ENCODE results near the gene HSPG2.

HSPG2 gene

GRCh38 chr1:21891621-21892479 is 45.3 kb downstream of the HSPG2 start:
- in situ Hi-C loops (cut with HindIII; ENCODE audit: low pct_ligation_motif_present, low pct_unique_long_range_greater_than_20kb, low sequenced_read_pairs): no loop called here
- no peak for DNase-seq

- no peak for DNase-seq
- in situ Hi-C loops (cut with HindIII; ENCODE audit: low pct_ligation_motif_present, low pct_unique_long_range_greater_than_20kb, low sequenced_read_pairs): no loop called here
Observed at GRCh38 chr1:21891081-21891480, 46.0 kb downstream of the HSPG2 start.

- no peak for DNase-seq
- in situ Hi-C loops (cut with HindIII; ENCODE audit: low pct_ligation_motif_present, low pct_unique_long_range_greater_than_20kb, low sequenced_read_pairs): no loop called here
Observed at GRCh38 chr1:21888500-21888899, 48.6 kb downstream of the HSPG2 start.

DNA sequence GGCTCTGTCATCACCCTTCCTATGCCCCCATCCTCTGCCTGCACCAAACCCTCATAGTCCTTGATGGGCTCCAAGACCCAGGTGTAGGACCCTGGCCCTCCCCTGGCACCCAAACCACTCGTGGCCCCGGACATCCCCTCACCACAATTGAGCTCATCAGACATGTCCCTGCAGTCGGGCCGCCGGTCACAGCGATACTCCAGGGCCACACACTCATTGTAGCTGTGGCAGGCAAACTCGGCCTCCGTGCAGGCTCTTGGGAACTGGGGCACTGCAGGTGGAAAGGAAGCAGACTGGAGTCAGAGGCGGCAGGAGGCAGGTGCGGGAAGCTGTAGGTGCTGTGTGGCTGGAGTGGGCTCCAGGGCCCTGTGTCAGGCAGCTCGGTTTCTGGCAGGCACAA is 49.3 kb downstream of the HSPG2 start:
- DNase-seq: no peak
- in situ Hi-C loops (cut with HindIII; ENCODE audit: low pct_ligation_motif_present, low pct_unique_long_range_greater_than_20kb, low sequenced_read_pairs): no loop called here

- in situ Hi-C loops (cut with HindIII; ENCODE audit: low pct_ligation_motif_present, low pct_unique_long_range_greater_than_20kb, low sequenced_read_pairs): no loop called here
- no peak for DNase-seq
Observed at GRCh38 chr1:21887216-21887736, 49.8 kb downstream of the HSPG2 start.

GRCh38 chr1:21886486-21887215 is 50.5 kb downstream of the HSPG2 start:
- DNase-seq: no peak
- in situ Hi-C loops (cut with HindIII; ENCODE audit: low pct_ligation_motif_present, low pct_unique_long_range_greater_than_20kb, low sequenced_read_pairs): no loop called here

DNA sequence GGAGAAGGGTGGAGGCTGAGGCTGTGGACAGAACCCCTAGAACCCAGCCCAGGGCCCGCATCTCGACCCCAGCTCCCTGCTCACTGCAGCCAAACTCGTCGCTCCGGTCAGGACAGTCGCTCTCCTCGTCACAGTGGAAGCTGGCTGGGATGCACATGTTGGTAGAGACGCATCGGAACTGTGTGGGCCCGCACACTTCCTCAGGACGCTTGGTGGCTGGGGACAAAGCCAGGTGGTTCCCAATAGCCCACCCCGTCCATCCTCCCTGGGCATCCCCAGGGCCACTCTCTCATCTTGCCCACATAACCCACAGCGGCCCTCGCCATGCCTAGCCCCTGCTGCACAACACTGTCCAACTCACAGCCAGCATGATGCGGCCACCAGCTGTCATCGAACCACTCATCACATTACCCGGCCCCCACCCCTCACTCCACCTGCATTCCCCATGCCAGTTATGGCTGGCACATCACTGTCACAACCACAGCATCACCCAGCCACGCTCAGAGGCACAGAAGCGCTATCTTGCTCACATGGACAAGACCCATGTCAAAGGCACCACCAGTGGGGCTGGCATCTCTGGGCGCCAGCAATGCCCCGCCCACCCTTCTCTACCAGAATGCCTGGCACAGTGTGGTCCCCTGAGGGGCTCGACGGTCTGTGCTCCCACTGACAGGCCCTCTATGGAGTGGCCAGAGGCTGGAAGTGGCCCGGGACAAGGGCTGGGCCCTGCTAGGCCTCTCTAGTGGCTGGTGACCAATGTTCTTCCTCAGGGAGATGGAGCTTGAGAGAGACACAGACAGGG is 51.7 kb downstream of the HSPG2 start:
- no peak for DNase-seq
- in situ Hi-C loops (cut with HindIII; ENCODE audit: low pct_ligation_motif_present, low pct_unique_long_range_greater_than_20kb, low sequenced_read_pairs): no loop called here

DNA sequence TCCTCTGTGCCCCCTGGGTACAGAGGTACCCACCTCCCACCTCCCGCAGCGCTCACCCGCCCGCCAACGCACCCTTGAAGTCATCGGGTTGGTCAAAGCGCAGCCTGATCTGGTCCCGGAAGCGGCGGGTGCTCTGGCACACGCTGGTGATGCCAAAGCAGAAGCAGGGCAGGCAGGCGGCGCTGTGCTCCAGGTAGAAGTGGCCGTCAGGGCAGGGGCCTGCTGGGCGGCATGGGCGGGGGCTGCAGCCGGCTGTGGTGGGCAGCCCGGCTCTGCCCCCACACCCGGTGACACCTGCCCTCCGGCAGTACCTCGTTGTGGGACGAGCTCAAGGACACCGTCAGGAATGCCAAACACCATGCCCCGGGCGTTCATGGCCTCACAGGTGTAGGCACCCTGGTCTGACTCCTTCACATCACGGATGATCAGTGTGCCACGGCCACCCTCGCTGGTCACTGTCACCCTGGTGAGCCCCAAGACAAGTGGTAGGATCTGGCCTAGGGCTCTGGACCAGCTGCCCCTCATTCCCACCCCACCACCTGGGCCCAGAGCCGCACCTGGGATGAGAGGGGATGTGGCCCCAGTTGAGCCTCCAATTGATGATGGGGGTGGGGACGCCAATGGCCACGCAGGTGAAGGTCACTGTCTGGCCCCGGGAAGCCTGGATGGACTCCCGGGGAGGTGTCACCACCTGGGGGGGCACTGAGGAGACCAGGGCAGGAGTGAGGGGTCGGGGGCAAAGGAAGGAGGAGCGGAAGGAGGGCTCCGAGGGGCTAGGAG is 52.5 kb downstream of the HSPG2 start:
- in situ Hi-C loops (cut with HindIII; ENCODE audit: low pct_ligation_motif_present, low pct_unique_long_range_greater_than_20kb, low sequenced_read_pairs): no loop called here

GRCh38 chr1:21882721-21883415 is 54.2 kb downstream of the HSPG2 start:
- DNase-seq: no peak
- in situ Hi-C loops (cut with HindIII; ENCODE audit: low pct_ligation_motif_present, low pct_unique_long_range_greater_than_20kb, low sequenced_read_pairs): no loop called here

More for the DNA sequence above, 52.5 kb downstream of the HSPG2 start:
- DNase-seq: no peak

DNA sequence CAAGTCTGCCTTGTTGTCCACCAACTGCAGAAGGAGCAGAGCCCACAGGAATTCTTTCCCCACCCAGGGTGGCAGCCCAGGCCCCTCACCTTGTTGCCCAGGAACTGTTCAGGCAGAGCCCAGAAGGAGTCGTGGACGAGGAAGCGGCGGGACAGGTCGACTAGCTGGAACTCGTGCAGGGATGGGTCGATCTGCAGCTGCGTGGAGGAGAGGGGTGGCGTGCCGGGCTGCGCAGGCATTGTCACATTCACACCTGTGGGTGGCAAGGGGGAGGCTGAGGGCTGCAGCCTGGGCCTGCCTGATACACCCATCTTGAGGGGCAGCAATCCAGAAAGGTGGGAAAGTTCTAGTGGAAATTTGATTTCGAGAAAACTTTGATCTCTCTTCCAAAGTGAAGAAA is 55.9 kb downstream of the HSPG2 start:
- in situ Hi-C loops (cut with HindIII; ENCODE audit: low pct_ligation_motif_present, low pct_unique_long_range_greater_than_20kb, low sequenced_read_pairs): no loop called here
- DNase-seq: no peak

GRCh38 chr1:21880619-21880970 is 56.5 kb downstream of the HSPG2 start:
- DNase-seq: no peak
- in situ Hi-C loops (cut with HindIII; ENCODE audit: low pct_ligation_motif_present, low pct_unique_long_range_greater_than_20kb, low sequenced_read_pairs): no loop called here

DNA sequence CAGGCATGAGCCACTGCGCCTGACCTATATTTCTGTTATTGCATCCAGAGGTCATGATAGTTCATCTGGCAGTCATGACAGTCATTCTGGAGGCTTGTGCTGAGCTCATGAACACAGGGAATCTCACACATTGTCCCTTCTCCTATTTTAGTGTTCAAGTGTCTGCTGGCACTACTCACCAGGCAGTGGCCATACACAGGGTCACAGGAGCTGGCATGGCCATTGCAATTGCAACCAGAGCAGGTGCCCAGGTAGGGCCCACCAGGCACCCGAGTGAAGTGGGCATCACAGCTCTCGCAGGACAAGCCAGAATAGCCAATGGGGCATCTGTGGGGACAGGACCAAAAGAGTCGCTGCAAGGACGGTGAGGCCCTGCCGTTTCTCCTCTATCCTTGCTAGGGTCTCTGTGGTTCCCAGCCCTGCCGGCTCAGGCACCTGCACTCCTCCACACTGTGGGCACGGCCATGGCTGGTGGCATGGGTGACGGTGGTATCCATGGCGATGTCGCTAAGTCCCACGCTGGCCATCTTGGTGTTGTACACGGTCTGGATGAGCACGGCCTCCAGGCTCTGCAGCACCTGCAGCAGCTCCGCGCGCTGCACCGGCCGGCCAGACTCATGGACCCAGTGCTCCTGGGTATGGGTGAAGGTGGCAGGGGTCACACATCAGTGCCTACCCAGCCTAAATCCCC is 57.0 kb downstream of the HSPG2 start:
- in situ Hi-C loops (cut with HindIII; ENCODE audit: low pct_ligation_motif_present, low pct_unique_long_range_greater_than_20kb, low sequenced_read_pairs): no loop called here
- no peak for DNase-seq

- in situ Hi-C loops (cut with HindIII; ENCODE audit: low pct_ligation_motif_present, low pct_unique_long_range_greater_than_20kb, low sequenced_read_pairs): no loop called here
- DNase-seq: no peak
Observed at GRCh38 chr1:21878840-21879478, 58.2 kb downstream of the HSPG2 start.

DNA sequence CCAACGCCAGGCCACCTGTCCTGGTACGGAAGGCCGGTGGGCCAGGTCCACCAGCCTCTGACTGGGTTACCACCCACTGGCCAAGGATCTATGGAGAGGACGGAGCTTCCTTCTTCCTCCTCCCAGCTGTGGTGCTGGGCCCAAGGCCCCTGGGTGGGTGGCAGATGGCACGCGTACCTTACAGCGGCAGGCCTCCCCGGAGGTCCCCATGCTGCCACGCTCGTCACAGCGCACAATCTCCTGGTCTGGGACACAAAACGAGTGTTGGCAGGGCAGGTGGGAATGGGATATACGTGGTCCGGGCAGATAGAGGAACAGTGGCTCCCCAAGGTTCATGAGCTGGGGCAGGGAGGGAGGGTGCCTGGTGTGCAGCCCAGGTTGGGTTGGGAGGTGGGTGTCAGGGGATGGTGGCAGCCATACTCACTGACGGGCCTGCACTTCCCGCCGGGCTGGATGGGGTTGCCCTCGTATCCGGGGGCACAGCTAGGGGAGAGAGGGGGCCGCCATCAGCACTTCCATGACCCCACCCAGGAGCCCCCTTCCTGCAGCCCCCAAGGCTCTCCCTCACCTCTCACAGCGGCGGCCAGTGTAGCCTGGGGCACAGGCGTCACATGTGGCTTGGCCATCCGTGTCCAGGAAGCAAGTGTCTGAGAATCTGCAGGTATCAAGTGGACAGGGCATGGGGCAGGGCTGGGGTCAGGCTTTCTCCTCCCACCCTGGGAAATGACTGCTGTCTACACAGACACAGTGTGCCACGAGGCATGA is 58.9 kb downstream of the HSPG2 start:
- in situ Hi-C loops (cut with HindIII; ENCODE audit: low pct_ligation_motif_present, low pct_unique_long_range_greater_than_20kb, low sequenced_read_pairs): no loop called here
- DNase-seq: no peak

DNA sequence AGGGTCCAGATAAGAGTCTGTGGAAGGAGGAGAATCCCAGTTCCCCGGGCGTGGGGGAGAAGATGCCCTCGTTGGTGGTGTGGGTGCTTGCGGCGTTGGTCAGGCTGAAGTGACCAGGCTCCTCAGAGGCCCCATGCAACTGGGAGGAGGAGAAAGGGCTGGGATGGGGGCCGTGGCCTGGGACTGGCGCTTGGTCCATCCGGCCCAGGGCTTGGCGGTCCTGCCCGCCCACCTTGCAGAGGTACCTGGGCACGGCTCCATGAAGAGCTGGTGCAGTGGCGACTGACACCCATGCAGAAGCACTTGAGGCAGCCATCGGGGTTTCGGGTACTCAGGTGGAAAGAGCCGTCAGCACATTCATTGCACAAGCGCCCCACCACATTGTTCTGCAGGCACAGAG is 60.8 kb downstream of the HSPG2 start:
- no peak for DNase-seq
- in situ Hi-C loops (cut with HindIII; ENCODE audit: low pct_ligation_motif_present, low pct_unique_long_range_greater_than_20kb, low sequenced_read_pairs): no loop called here

DNA sequence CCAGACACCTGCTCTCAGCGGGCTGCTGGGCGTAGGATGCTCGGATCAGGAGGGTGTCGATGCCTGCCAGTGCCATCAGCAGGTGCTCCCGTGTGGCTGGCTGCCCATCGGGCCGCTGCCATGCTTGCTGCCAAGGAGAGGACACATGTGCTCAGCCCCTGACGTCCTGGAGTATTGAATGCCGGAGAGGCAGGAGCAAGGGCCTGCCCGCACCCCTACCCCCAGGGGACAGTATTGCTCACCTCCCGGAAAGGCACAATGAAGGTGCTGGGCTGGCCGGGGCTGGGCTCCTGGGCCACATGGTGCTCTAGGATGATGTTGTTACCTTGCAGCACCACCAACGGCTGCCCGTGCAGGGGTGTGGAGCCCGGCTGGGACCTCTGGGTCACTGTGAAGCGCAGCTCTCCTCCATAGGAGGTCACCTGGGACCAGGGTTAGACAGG is 61.5 kb downstream of the HSPG2 start:
- DNase-seq: no peak
- in situ Hi-C loops (cut with HindIII; ENCODE audit: low pct_ligation_motif_present, low pct_unique_long_range_greater_than_20kb, low sequenced_read_pairs): no loop called here
